Activated T-helper 17 cell treated with anti-CD3 and anti-CD28 coated beads, Interleukin-2, amount 50 U/mL, for 72 hours (primary cell): Measurements from ENCODE around the gene SCRN1. TPM values are rescaled to one million over a fixed set of nuclear protein-coding genes. Genes with fewer than 3 reads are reported as not detected.

Experiments
- ATAC-seq: fragments of 150-1000 bp; cut with Tn5 transposase; replicated peaks from 2 replicates; pipeline ENCODE4 v1.10.0; 2021; ENCODE audit warnings: mild to moderate bottlenecking, moderate library complexity
- H3K27ac Mint-ChIP-seq: one replicate; pipeline ENCODE4 v1.8.0; 2022; ENCODE audit warnings: mixed read lengths
- H3K27me3 Mint-ChIP-seq: one replicate; pipeline ENCODE4 v1.8.0; 2022; ENCODE audit warnings: mixed read lengths
- H3K36me3 Mint-ChIP-seq: one replicate; pipeline ENCODE4 v1.8.0; 2022; ENCODE audit warnings: low read depth, mild to moderate bottlenecking, mixed read lengths
- H3K4me1 Mint-ChIP-seq: one replicate; pipeline ENCODE4 v1.8.0; 2022; ENCODE audit warnings: mixed read lengths
- H3K4me3 Mint-ChIP-seq: one replicate; pipeline ENCODE4 v1.8.0; 2022; ENCODE audit warnings: mild to moderate bottlenecking, mixed read lengths
- H3K9me3 Mint-ChIP-seq: one replicate; pipeline ENCODE4 v1.8.0; 2022; ENCODE audit warnings: mixed read lengths
- total RNA-seq, 2 donors: library from RNA; stranded (reverse); gene quantifications; one replicate each; pipeline ENCODE4 v1.2.3, GENCODE V29; 2022

The SCRN1 gene
- total RNA-seq, 2 donors from 2014 or later, result 5.4 to 7.6 TPM

DNA sequence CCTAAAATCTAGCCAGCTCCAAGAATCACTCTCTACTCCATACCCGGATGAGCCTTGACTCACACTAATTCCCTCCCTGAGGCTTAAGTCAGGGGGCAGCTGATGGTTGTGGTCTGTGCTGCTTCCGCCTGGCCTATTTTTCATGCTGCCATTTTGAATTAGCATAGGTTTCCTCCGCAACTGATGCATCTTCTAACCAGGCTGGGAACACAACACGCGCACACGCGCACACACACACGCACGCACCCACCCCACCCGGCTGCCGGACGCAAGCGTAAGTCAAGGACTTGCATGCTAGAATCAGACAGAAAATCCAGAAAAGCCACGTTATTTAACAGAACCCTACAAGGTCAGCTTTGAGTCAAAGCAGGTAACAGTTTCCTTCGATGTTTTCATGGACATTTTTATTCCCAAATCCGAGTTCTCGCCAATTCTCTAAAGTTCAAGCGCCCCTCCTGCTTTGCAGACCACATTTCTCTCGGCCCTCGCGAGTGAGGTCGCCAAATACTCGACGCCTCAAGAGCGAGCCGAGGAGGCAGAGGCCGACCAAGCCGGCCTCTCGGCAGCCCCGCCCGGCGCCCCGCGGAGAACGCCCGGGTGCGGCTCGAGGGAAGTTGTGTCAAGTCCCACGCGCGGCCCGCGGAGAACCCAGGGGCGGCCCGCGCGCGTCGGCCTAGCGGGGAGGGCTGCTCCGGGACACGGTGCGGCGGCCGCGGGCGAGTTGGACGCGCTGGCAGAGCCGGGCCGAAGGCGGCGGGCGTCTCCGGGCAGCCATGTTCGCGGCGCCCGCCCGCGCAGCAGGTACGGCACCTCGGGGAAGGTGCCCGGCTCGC, 961 bp downstream of the SCRN1 start:
- peak; percentile 61 for ATAC-seq
- H3K27me3 Mint-ChIP-seq, result peaks cover 40% of the 10 kb centered on the region
- H3K4me3 Mint-ChIP-seq, result peak overlapping the region; percentile 66
- peaks cover 14% of the 10 kb centered on the region for H3K36me3 Mint-ChIP-seq
- peak overlapping the region; percentile 60 for H3K27ac Mint-ChIP-seq
- peaks cover 5% of the 10 kb centered on the region for H3K4me1 Mint-ChIP-seq
- H3K9me3 Mint-ChIP-seq, result no peaks in the 10 kb centered on the region

DNA sequence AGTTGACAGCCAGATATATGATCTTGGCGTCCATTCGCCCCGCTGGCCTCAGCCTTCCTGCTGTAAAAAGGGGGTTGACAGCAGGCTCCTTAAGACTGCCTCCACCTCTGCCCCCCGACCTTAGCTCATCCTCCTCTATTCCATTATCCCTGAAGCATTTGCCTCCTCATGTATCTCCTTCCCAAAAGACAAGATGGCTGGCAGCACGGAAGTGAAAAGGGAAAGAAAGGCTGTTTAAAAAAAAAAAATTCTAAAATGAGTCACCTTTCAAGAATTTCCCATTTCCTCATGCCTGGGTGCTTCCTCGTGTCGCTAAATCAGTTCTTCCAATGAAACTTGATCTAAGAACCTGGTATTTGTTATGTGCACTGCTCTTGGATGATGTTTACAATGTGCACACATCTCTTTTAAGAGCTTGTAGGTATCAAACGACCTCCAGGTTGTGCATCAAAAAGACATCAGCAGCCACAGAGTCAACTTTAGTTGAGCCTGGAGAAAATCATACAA, 1.7 kb downstream of the SCRN1 start:
- ATAC-seq, result no peak
- peaks cover 40% of the 10 kb centered on the region for H3K27me3 Mint-ChIP-seq
- peak overlapping the region; percentile 66 for H3K4me3 Mint-ChIP-seq
- H3K4me1 Mint-ChIP-seq, result peaks cover 5% of the 10 kb centered on the region
- peak overlapping the region; percentile 60 for H3K27ac Mint-ChIP-seq
- no peaks in the 10 kb centered on the region for H3K9me3 Mint-ChIP-seq
- peaks cover 14% of the 10 kb centered on the region for H3K36me3 Mint-ChIP-seq

- Mint-ChIP-seq H3K4me3 (peak overlapping the region; percentile 12), H3K9me3 (no peaks in the 10 kb centered on the region), H3K4me1 (peaks cover 5% of the 10 kb centered on the region), H3K27ac (no peak overlapping the region), H3K36me3 (peaks cover 14% of the 10 kb centered on the region), H3K27me3 (peaks cover 42% of the 10 kb centered on the region)
- ATAC-seq, result no peak
These were observed 2.5 kb downstream of the SCRN1 start for GRCh38 chr7:29987083-29987482.

GRCh38 chr7:29980151-29980550, 9.4 kb downstream of the SCRN1 start:
- no peak overlapping the region for H3K4me3 Mint-ChIP-seq
- no peaks in the 10 kb centered on the region for H3K9me3 Mint-ChIP-seq
- H3K27ac Mint-ChIP-seq, result no peak overlapping the region
- H3K36me3 Mint-ChIP-seq, result no peaks in the 10 kb centered on the region
- no peaks in the 10 kb centered on the region for H3K4me1 Mint-ChIP-seq
- H3K27me3 Mint-ChIP-seq, result peaks cover 26% of the 10 kb centered on the region
- no peak for ATAC-seq

GRCh38 chr7:29977886-29978651, 11.5 kb downstream of the SCRN1 start:
- no peak overlapping the region for H3K27ac Mint-ChIP-seq
- H3K9me3 Mint-ChIP-seq, result no peaks in the 10 kb centered on the region
- peaks cover 26% of the 10 kb centered on the region for H3K27me3 Mint-ChIP-seq
- H3K4me1 Mint-ChIP-seq, result no peaks in the 10 kb centered on the region
- ATAC-seq, result no peak
- H3K36me3 Mint-ChIP-seq, result no peaks in the 10 kb centered on the region
- H3K4me3 Mint-ChIP-seq, result no peak overlapping the region

- no peaks in the 10 kb centered on the region for H3K9me3 Mint-ChIP-seq
- no peak for ATAC-seq
- no peak overlapping the region for H3K4me3 Mint-ChIP-seq
- H3K4me1 Mint-ChIP-seq, result no peaks in the 10 kb centered on the region
- peaks cover 22% of the 10 kb centered on the region for H3K27me3 Mint-ChIP-seq
- no peaks in the 10 kb centered on the region for H3K36me3 Mint-ChIP-seq
- H3K27ac Mint-ChIP-seq, result no peak overlapping the region
These were observed 12.8 kb downstream of the SCRN1 start for GRCh38 chr7:29976673-29977415.

GRCh38 chr7:29976266-29976665, 13.3 kb downstream of the SCRN1 start:
- no peaks in the 10 kb centered on the region for H3K36me3 Mint-ChIP-seq
- ATAC-seq, result no peak
- H3K4me1 Mint-ChIP-seq, result no peaks in the 10 kb centered on the region
- no peak overlapping the region for H3K27ac Mint-ChIP-seq
- peaks cover 18% of the 10 kb centered on the region for H3K27me3 Mint-ChIP-seq
- no peaks in the 10 kb centered on the region for H3K9me3 Mint-ChIP-seq
- H3K4me3 Mint-ChIP-seq, result no peak overlapping the region

DNA sequence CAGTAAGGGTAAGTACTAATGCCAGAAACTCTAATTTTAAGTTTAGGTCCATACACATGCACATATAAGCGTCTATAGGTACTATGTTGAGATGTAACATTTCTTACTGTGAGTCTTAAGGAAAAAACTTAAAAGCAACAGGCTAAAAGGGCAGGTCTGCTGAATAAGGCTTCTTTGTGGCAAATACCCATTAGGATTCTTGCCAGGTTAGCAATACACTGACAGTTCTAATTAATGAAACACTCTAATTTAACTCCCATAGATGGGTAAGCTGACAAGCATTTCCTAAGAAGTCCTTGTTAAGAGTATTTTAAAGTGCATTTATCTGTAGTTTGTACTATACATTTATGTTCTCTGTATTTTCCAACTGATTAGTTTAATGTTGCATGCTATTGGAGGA, 14.0 kb downstream of the SCRN1 start:
- Mint-ChIP-seq H3K9me3 (no peaks in the 10 kb centered on the region), H3K27me3 (peaks cover 24% of the 10 kb centered on the region), H3K4me1 (no peaks in the 10 kb centered on the region), H3K36me3 (no peaks in the 10 kb centered on the region), H3K27ac (no peak overlapping the region), H3K4me3 (no peak overlapping the region)
- no peak for ATAC-seq

GRCh38 chr7:29974286-29974685, 15.3 kb downstream of the SCRN1 start:
- H3K36me3 Mint-ChIP-seq, result no peaks in the 10 kb centered on the region
- H3K4me1 Mint-ChIP-seq, result no peaks in the 10 kb centered on the region
- no peak overlapping the region for H3K27ac Mint-ChIP-seq
- ATAC-seq, result no peak
- H3K4me3 Mint-ChIP-seq, result no peak overlapping the region
- H3K9me3 Mint-ChIP-seq, result no peaks in the 10 kb centered on the region
- peaks cover 27% of the 10 kb centered on the region for H3K27me3 Mint-ChIP-seq

DNA sequence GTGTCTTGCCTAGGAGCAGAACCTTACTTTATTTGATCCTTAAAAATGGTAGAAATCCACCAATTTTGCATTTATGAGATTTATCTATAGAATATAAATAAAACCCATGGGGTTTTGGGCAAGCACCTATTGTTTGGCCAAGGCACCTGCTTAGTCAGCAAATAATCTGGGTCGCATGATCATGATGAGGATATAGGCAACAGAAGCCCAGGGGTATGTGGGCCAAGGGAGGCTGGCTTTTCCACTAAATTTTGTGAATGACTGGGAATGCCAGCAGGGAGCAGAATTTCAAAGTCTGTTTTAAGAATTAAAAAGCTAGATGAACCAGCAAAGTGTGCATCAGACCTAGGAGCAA, 17.3 kb downstream of the SCRN1 start:
- Mint-ChIP-seq H3K36me3 (no peaks in the 10 kb centered on the region), H3K9me3 (no peaks in the 10 kb centered on the region), H3K4me1 (no peaks in the 10 kb centered on the region), H3K27ac (no peak overlapping the region), H3K27me3 (peaks cover 24% of the 10 kb centered on the region), H3K4me3 (no peak overlapping the region)
- no peak for ATAC-seq

DNA sequence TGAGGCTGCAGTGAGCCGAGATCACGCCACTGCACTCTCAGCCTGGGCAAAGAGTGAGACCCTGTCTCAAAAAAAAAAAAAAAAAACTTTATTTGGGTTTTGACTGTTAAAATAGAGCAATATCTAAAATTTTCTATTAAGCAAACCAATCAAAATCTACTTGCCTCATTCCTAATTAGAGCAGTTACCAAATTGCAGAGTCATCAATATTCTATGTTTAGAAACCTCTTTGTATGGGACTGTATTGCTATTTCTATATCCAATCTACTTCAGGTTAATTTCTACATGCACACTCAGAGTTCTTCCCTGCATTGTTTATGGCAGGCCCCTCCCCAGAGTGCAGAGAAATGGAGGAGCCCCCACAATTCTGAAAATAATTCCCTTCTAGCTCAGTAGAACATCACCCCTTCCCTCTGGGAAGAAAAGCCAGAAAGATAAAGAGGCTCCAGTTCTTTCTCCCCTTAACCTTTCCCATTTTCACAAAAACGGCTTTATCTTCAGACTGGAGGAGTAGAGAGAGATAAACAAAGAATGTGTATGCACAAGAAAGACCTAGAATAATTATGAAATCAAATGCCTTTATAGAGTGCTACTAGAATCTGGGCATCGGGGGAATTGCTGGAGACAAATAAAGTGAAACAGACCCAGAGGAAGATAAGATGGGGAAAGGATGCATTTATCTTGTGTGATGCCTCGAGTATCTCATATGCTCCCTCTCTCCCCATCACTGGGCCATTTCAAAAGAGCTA, 17.9 kb downstream of the SCRN1 start:
- Mint-ChIP-seq H3K36me3 (no peaks in the 10 kb centered on the region), H3K27ac (no peak overlapping the region), H3K27me3 (peaks cover 20% of the 10 kb centered on the region), H3K4me1 (no peaks in the 10 kb centered on the region), H3K4me3 (no peak overlapping the region), H3K9me3 (no peaks in the 10 kb centered on the region)
- ATAC-seq, result no peak

DNA sequence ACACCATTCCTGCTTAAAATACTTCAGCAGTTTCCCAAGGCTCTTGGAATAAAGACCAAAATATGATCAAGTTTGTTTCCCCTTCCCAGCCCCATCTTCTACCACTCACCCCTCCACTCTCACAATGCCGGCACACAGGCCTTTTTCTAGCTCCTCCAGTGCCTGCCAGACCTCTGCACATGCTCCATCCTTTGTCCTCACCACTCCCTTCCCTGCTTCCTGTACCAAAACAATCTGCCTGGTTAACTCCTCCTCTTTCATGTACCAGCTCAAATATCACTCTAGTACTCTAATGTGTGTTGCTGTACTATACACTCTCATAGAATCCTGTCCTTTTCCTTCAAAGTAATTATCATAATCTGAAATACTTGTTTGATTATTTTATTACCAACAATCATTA, 19.4 kb downstream of the SCRN1 start:
- no peaks in the 10 kb centered on the region for H3K4me1 Mint-ChIP-seq
- no peak overlapping the region for H3K27ac Mint-ChIP-seq
- peaks cover 23% of the 10 kb centered on the region for H3K27me3 Mint-ChIP-seq
- no peaks in the 10 kb centered on the region for H3K9me3 Mint-ChIP-seq
- no peaks in the 10 kb centered on the region for H3K36me3 Mint-ChIP-seq
- no peak overlapping the region for H3K4me3 Mint-ChIP-seq
- ATAC-seq, result no peak

GRCh38 chr7:29969738-29970137, 19.9 kb downstream of the SCRN1 start:
- no peaks in the 10 kb centered on the region for H3K4me1 Mint-ChIP-seq
- H3K27ac Mint-ChIP-seq, result no peak overlapping the region
- no peaks in the 10 kb centered on the region for H3K9me3 Mint-ChIP-seq
- no peak overlapping the region for H3K4me3 Mint-ChIP-seq
- no peaks in the 10 kb centered on the region for H3K36me3 Mint-ChIP-seq
- no peak for ATAC-seq
- H3K27me3 Mint-ChIP-seq, result peaks cover 24% of the 10 kb centered on the region
